Mesothelial cell of epicardium (in vitro differentiated cells): ENCODE data around the gene RUFY1. TPM values are rescaled to one million over a fixed set of nuclear protein-coding genes. Genes with fewer than 3 reads are reported as not detected.
"Not testable (repeated sequence)": the region's sequence is repeated elsewhere in the genome, so short reads cannot be mapped to it uniquely, and the experiment has no call there.

Experiments used
- DNase-seq, 2 experiments: peaks; one replicate each; pipeline ENCODE4 v3.0.0; 2021; ENCODE audit warnings: low spot score in 2 of 2; ENCODE audit not compliant: unreplicated experiment in 2 of 2
- H3K27ac Mint-ChIP-seq: 2 replicates; pipeline ENCODE4 v1.8.0; 2021; ENCODE audit warnings: mixed read lengths
- H3K27me3 Mint-ChIP-seq: 2 replicates; pipeline ENCODE4 v1.8.0; 2021; ENCODE audit warnings: low read depth, mixed read lengths
- H3K36me3 Mint-ChIP-seq: 2 replicates; pipeline ENCODE4 v1.8.0; 2021; ENCODE audit warnings: mixed read lengths
- H3K4me1 Mint-ChIP-seq: 2 replicates; pipeline ENCODE4 v1.8.0; 2021; ENCODE audit warnings: mixed read lengths
- H3K4me3 Mint-ChIP-seq: 2 replicates; pipeline ENCODE4 v1.8.0; 2021; ENCODE audit warnings: mild to moderate bottlenecking, moderate library complexity, mixed read lengths
- H3K9me3 Mint-ChIP-seq: 2 replicates; pipeline ENCODE4 v1.8.0; 2021; ENCODE audit warnings: mixed read lengths
- total RNA-seq: library from RNA; stranded (reverse); gene quantifications from 3 replicates; pipeline ENCODE4 v1.2.1, GENCODE V29; 2021
- TF ChIP-seq, protein P1 (sequence below): fragments of 200-600 bp; sonication (generic); IDR thresholded peaks from one replicate; pipeline ENCODE4 v1.5.0; 2021; ENCODE audit warnings: antibody characterized with exemption; ENCODE audit not compliant: unreplicated experiment

The RUFY1 gene
- total RNA-seq, 1 donor from 2014 or later = 55.9 TPM

GRCh38 chr5:179623906-179624741 lies 73.8 kb downstream of the RUFY1 start:
- H3K9me3 Mint-ChIP-seq = no peaks in the 10 kb centered on the region
- H3K27ac Mint-ChIP-seq = peak overlapping the region; percentile 99
- TF ChIP-seq, protein P1, sequence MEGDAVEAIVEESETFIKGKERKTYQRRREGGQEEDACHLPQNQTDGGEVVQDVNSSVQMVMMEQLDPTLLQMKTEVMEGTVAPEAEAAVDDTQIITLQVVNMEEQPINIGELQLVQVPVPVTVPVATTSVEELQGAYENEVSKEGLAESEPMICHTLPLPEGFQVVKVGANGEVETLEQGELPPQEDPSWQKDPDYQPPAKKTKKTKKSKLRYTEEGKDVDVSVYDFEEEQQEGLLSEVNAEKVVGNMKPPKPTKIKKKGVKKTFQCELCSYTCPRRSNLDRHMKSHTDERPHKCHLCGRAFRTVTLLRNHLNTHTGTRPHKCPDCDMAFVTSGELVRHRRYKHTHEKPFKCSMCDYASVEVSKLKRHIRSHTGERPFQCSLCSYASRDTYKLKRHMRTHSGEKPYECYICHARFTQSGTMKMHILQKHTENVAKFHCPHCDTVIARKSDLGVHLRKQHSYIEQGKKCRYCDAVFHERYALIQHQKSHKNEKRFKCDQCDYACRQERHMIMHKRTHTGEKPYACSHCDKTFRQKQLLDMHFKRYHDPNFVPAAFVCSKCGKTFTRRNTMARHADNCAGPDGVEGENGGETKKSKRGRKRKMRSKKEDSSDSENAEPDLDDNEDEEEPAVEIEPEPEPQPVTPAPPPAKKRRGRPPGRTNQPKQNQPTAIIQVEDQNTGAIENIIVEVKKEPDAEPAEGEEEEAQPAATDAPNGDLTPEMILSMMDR = no peak
- peaks cover 30% of the 10 kb centered on the region for H3K36me3 Mint-ChIP-seq
- peaks cover 36% of the 10 kb centered on the region for H3K4me1 Mint-ChIP-seq
- no peaks in the 10 kb centered on the region for H3K27me3 Mint-ChIP-seq
- H3K4me3 Mint-ChIP-seq = peak overlapping the region; percentile 98
- no peak for DNase-seq

GRCh38 chr5:179624841-179625271 lies 74.5 kb downstream of the RUFY1 start:
- Mint-ChIP-seq H3K4me3 (peak overlapping the region; percentile 98), H3K4me1 (peaks cover 31% of the 10 kb centered on the region), H3K9me3 (no peaks in the 10 kb centered on the region), H3K36me3 (peaks cover 28% of the 10 kb centered on the region), H3K27me3 (no peaks in the 10 kb centered on the region), H3K27ac (peak overlapping the region; percentile 99)
- TF ChIP-seq, protein P1 = no peak
- no peak for DNase-seq

GRCh38 chr5:179633501-179634369 lies 83.4 kb downstream of the RUFY1 start:
- peak overlapping the region; percentile 30 for H3K27ac Mint-ChIP-seq
- H3K36me3 Mint-ChIP-seq, H3K4me1 Mint-ChIP-seq, H3K27me3 Mint-ChIP-seq, H3K9me3 Mint-ChIP-seq, DNase-seq: not testable (repeated sequence)
- peak overlapping the region; percentile 61 for H3K4me3 Mint-ChIP-seq

GRCh38 chr5:179634370-179635172 lies 84.2 kb downstream of the RUFY1 start:
- H3K36me3 Mint-ChIP-seq, H3K27me3 Mint-ChIP-seq: not testable (repeated sequence)

GRCh38 chr5:179639296-179639695 lies 88.9 kb downstream of the RUFY1 start:
- not testable (repeated sequence) for H3K27me3 Mint-ChIP-seq, H3K4me1 Mint-ChIP-seq, H3K4me3 Mint-ChIP-seq, H3K27ac Mint-ChIP-seq, H3K36me3 Mint-ChIP-seq, DNase-seq, H3K9me3 Mint-ChIP-seq

More at GRCh38 chr5:179634370-179635172, 84.2 kb downstream of the RUFY1 start:
- DNase-seq, H3K9me3 Mint-ChIP-seq, H3K4me1 Mint-ChIP-seq, H3K27ac Mint-ChIP-seq, H3K4me3 Mint-ChIP-seq: not testable (repeated sequence)
- TF ChIP-seq, protein P1 = peak; percentile 5

DNA sequence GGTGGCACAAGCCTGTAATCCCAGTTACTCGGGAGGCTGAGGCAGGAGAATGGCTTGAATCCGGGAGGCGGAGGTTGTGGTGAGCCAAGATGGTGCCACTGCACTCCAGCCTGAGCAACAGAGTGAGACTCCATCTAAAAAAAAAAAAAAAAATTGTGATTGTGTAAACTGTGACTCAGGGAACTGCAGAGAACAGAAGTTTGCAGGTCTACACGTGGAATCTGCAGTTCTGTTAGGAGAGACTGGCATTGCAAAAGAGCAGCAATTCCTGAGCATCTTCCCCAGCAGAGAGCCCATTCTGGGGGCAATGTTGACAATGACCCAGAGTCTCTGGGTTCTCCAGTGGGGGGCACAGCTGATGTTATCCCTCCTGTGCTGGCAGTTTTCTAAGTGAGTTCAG lies 91.4 kb downstream of the RUFY1 start:
- not testable (repeated sequence) for H3K9me3 Mint-ChIP-seq, H3K27ac Mint-ChIP-seq, H3K27me3 Mint-ChIP-seq

GRCh38 chr5:179642626-179643025 lies 92.3 kb downstream of the RUFY1 start:
- DNase-seq, H3K4me3 Mint-ChIP-seq, H3K27ac Mint-ChIP-seq, H3K4me1 Mint-ChIP-seq, H3K27me3 Mint-ChIP-seq, H3K9me3 Mint-ChIP-seq, H3K36me3 Mint-ChIP-seq: not testable (repeated sequence)

More for the DNA sequence above, 91.4 kb downstream of the RUFY1 start:
- not testable (repeated sequence) for DNase-seq, H3K36me3 Mint-ChIP-seq, H3K4me1 Mint-ChIP-seq, H3K4me3 Mint-ChIP-seq

- H3K4me3 Mint-ChIP-seq = not testable (repeated sequence)
Measured at GRCh38 chr5:179643141-179643920, 93.0 kb downstream of the RUFY1 start.

GRCh38 chr5:179644766-179645165 lies 94.4 kb downstream of the RUFY1 start:
- not testable (repeated sequence) for H3K27me3 Mint-ChIP-seq, H3K9me3 Mint-ChIP-seq, H3K27ac Mint-ChIP-seq, H3K4me3 Mint-ChIP-seq, DNase-seq, H3K36me3 Mint-ChIP-seq, H3K4me1 Mint-ChIP-seq

More at GRCh38 chr5:179643141-179643920, 93.0 kb downstream of the RUFY1 start:
- not testable (repeated sequence) for H3K27ac Mint-ChIP-seq, H3K4me1 Mint-ChIP-seq, DNase-seq, H3K27me3 Mint-ChIP-seq, H3K9me3 Mint-ChIP-seq, H3K36me3 Mint-ChIP-seq
